Activated effector memory CD4-positive, alpha-beta T cell treated with anti-CD3 and anti-CD28 coated beads, Interleukin-2, amount 50 U/mL, for 16 hours (primary cell): Measurements from ENCODE around the gene PLIN5.

Source experiments
- DNase-seq: peaks from one replicate; pipeline ENCODE4 v3.0.0-alpha.2; 2020

The PLIN5 gene

DNA sequence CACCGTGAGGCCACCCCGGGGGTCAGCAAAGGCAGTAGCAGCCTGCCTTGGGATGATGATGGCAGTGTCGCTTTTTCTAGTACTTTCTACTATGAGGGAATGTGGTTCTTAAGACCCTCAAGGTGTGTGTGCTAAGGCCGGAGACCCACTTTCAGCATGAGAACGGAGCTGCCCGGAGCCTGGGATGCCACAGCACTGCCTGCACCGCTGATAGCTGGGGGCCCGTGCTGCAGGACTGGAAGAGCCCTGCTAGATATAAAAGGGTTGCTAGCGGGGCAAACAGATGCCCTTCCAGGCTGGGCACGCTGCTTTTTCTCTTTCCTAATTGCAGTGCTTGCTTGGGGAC is 31.2 kb downstream of the PLIN5 start:
- DNase-seq, result no peak

DNA sequence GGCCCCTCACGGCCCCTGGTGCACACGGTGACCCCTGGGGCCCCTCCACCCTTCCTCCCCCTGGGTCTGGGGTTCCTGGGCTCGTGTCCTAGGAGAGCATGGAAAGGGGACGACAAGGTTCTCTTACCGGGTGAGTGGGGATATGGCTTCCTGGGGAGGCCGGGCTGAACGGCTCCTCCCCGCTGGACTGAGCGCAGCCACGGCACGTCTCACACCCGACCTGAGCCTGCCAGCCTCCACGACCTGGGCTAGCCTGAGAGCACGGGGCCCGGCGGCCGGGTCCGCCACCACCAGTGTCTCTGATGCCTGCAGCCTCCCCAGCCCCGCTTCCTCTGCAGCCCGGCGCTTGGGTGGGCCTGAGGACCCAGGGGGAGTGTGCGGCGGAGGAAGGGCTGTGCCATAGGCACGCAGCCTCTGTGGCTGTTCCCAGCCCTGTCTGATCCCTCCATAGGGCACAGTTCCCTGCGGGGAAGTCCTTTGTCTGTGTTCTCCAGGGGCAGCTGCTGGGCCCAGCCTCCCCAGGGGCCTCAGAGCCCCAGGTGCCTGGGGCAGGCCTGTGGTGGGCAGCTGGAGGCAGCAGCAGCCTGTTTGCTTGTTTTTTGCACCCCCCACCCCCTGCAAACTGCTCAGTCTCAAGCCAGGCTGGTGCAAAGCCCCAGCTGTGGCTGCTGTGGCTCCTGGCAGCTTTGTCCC is 31.7 kb downstream of the PLIN5 start:
- DNase-seq, result no peak

DNA sequence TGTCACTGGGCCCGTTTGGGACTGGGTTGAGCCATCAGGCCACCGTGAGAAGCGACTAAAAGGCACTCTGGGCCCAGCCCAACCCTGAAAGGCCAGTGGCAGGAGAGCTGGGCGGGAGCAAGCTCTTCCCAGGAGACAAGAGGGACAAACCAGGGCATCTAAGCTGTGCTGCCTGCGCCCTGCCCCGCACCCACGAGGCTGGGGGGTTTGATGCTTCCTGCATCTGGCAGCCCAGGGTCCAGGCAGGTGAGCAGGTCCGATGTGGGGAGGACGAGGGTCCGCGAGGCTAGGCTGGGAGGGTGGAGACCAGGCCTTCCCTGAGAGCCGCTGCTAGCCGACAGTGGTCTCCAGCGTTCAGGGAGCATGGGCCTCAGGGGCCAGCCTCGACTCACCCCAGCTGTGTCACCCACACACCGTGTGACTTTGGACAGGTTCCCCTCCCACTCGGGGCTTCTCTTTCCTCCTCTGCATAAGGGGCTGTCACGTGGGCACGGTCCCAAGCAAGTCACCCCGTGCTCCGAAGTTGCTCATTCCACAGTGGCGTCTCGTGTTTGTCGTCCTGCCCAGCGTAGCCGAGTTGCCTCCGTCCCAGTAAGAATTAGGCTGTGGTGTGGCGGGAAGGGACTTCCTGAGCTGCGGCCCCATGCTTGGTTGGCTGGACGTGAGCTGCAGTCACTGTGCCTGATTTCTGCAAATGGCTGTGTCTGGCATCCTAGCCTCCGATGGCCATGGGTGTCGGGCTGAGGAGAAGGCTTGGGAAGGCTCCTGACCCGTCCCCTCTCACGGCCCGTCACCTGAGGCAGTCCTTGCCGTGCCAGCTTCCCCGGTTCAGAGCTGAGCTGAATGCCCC is 32.5 kb downstream of the PLIN5 start:
- no peak for DNase-seq

- no peak for DNase-seq
These were observed 33.3 kb downstream of the PLIN5 start for GRCh38 chr19:4501691-4502090.

DNA sequence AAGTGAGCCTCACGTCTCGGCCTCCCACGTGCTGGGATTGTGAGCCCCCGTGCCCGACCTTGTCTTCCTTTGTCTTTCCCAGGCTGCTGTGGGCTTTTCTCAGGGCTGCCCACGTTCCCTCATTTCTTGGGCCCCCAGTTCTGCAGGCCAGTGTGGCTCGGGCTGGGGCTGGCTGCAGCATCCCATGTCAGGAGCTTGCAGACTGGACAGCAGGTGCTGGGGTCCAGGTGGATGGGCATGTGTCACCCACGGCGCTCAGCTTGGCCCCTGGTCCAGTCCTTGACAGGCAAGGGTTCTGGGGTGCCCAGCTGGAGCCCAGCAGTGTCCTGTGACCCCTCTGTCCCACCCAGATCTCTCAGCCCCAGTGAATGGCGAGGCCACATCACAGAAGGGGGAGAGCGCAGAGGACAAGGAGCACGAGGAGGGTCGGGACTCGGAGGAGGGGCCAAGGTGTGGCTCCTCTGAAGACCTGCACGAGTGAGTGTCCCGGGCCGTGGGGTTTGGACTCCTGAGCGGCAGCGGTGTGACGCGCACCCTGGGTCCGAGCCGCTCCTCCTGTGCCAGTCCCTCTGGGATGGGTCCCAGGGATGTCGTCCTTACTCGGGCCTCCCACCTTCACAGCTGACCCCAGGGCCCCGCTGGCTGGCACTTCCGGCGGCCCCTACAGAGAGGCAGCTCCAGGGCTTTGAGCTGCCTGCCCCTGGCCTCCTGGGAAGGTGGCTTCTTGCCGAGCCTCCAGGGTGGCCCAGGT is 34.0 kb downstream of the PLIN5 start:
- no peak for DNase-seq

DNA sequence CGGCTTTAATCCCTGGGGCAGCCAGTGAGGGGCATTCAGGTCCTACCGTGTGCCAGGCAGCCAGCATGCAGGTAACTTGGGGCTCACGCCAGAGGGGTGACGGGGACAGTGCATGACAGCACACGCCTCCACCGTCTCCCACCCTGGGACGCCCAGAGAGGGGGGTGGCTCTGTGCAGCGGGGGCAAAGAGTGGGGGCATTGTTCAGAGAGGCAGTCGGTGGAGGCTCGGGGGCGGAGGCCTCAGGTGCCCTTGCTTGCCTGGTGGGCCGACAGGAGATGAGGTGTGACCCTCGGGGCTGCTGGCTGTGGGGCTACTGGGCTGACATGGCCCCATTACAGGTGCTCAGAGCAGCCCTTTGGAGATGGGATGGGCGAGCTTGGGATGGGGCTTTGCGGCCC is 35.2 kb downstream of the PLIN5 start:
- DNase-seq, result no peak

DNA sequence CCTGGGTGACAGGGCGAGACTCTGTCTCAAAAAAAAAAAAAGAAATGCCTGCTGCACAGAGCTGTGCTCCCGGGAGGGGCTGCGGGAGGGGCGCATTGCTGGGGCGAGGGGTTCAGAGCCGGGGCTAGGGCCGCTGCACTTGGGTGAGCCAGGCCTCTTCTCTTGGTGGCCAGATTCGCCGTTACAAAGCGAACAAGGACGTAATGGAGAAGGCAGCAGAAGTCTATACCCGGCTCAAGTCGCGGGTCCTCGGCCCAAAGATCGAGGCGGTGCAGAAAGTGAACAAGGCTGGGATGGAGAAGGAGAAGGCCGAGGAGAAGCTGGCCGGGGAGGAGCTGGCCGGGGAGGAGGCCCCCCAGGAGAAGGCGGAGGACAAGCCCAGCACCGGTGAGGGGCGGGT is 35.7 kb downstream of the PLIN5 start:
- no peak for DNase-seq

GRCh38 chr19:4498694-4499093 is 36.3 kb downstream of the PLIN5 start:
- no peak for DNase-seq

- DNase-seq, result no peak
These were observed 37.1 kb downstream of the PLIN5 start for GRCh38 chr19:4497770-4498389.

GRCh38 chr19:4496304-4496703 is 38.7 kb downstream of the PLIN5 start:
- no peak for DNase-seq

- DNase-seq, result no peak
These were observed 39.6 kb downstream of the PLIN5 start for GRCh38 chr19:4495471-4495870.

DNA sequence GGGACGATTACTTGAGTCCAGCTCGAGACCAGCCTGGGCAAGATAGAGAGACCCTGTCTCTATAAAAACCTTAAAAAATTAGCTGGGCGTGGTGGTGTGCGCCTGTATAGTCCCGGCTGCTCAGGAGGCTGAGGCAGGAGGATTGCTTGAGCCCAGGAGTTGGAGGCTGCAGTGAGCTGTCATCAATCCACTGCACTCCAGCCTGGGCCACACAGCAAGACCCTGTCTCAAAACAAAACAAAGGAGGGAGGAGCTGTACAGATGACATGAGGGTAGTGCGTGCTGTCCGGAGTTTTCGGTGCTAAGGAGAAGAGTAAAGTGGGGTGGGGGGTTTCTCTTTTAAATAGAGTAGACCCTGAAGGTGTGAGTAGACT is 40.3 kb downstream of the PLIN5 start:
- DNase-seq, result no peak

DNA sequence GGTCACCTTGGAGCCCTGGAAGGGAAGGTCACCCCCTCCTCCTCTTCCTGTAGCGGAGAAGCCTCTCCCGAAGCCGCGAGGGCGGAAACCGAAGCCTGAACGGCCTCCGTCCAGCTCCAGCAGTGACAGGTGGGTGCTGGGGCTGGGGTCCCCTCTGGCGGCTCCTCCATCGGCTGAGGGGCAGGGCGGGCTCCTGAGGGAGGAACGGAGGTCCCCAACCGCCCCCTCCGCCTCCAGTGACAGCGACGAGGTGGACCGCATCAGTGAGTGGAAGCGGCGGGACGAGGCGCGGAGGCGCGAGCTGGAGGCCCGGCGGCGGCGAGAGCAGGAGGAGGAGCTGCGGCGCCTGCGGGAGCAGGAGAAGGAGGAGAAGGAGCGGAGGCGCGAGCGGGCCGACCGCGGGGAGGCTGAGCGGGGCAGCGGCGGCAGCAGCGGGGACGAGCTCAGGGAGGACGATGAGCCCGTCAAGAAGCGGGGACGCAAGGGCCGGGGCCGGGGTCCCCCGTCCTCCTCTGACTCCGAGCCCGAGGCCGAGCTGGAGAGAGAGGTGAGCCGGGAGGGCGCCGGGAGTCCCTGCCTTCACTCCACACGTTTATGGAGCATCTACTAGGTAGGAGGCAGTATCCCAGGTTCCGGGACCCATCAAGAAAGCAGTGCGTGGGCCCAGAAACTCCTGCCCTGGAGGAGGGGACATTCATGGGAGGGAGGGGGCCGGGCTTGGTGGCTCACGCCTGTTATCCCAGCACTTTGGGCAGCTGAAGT is 40.9 kb downstream of the PLIN5 start:
- DNase-seq, result no peak

GRCh38 chr19:4493104-4493928 is 41.7 kb downstream of the PLIN5 start:
- no peak for DNase-seq

- no peak for DNase-seq
These were observed 42.5 kb downstream of the PLIN5 start for GRCh38 chr19:4492337-4493103.

DNA sequence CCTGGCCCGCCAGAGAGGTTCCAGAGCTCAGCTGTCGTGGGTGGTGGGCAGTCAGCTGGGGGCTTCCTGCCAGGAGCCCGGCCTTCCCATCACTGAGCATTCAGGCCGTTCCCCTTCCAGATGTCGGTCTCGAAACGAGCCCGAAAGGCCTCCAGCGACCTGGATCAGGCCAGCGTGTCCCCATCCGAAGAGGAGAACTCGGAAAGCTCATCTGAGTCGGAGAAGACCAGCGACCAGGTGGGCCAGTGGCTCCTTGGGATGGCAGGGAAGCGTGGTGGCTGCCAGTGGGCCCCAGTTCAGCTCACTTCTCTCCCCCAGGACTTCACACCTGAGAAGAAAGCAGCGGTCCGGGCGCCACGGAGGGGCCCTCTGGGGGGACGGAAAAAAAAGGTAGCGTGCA is 43.6 kb downstream of the PLIN5 start:
- no peak for DNase-seq

DNA sequence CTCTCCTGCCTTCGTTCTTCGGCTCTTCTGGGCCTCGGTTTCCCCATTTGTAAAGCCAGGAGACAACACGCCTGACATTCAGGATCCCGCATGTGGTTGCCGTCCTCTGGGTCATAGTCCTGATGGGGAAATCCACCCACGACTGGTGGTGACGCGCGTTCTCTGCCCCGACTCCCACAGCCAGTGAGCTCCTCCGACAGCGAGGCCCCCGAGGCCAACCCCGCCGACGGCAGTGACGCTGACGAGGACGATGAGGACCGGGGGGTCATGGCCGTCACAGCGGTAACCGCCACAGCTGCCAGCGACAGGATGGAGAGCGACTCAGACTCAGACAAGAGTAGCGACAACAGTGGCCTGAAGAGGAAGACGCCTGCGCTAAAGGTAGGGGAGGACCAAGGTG is 46.5 kb downstream of the PLIN5 start:
- no peak for DNase-seq

DNA sequence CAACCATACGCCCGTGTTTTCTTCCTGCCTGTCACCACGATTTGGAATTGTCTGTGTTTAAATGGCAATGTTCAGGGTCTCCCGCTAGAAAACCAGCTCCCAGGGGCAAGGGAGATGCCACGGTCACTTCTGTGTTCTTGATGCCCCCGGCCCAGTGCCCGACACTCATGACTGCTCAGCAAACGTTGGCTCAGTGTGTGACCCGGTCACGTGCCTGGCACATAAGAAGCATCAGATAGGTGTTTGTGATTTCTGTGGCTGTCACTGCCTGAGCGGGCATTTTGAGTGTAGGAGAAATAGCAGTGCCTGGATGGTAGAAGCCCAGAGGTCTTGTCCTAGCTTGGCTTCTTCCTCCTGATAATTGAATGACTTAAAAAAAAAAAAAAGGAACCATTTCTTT is 47.5 kb downstream of the PLIN5 start:
- DNase-seq, result no peak

DNA sequence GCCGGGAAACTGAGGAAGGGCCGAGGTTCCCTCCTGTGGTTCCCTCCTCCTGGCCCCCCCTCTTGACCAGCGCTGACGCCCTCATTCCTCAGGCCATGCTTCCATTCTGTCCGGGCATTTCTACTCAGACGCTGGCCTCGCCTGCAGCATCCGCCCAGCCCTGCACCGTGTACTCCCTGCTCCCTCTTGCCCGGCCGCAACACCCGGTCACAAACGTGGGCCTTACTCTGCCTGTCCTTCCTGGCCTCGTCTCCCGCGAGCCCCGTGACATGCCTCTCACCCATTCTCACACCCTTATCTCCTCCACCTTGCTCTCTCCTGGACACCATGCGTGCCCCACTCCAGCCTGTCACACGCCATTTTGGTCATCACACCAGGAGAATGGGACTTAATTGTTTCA is 51.6 kb downstream of the PLIN5 start:
- no peak for DNase-seq

- no peak for DNase-seq
These were observed 52.2 kb downstream of the PLIN5 start for GRCh38 chr19:4482721-4483364.
